Calu3 (cell line): Measurements from ENCODE around the gene ST8SIA5. TPM values are rescaled to one million over a fixed set of nuclear protein-coding genes. Genes with fewer than 3 reads are reported as not detected.

ENCODE experiments used
- BruUV-seq: library from RNA; stranded (reverse); fragments of 400-500 nt; replicated peaks from 2 replicates; lab custom pipeline; 2021; lab: Mats Ljungman, UMichigan
- CTCF ChIA-PET: fragments of 300-600 bp; sonication (Branson Sonifier 250); formaldehyde crosslinking; loops from one replicate; lab custom pipeline; 2022; ENCODE audit warnings: antibody characterized with exemption; lab: Charles Lee
- DNase-seq: peaks from one replicate; pipeline ENCODE4 v3.0.0; 2022
- H3K27ac Mint-ChIP-seq: one replicate; pipeline ENCODE4 v1.8.0; 2022; ENCODE audit warnings: mixed read lengths; ENCODE audit not compliant: unreplicated experiment
- H3K27me3 Mint-ChIP-seq: one replicate; pipeline ENCODE4 v1.8.0; 2022; ENCODE audit warnings: mixed read lengths; ENCODE audit not compliant: unreplicated experiment
- H3K36me3 Mint-ChIP-seq: one replicate; pipeline ENCODE4 v1.8.0; 2022; ENCODE audit warnings: mild to moderate bottlenecking, moderate library complexity, mixed read lengths; ENCODE audit not compliant: insufficient read depth, unreplicated experiment
- H3K4me1 Mint-ChIP-seq: one replicate; pipeline ENCODE4 v1.8.0; 2022; ENCODE audit warnings: mild to moderate bottlenecking, low read depth, mixed read lengths; ENCODE audit not compliant: unreplicated experiment
- H3K4me3 Mint-ChIP-seq: one replicate; pipeline ENCODE4 v1.8.0; 2022; ENCODE audit warnings: mild to moderate bottlenecking, low read depth, moderate library complexity, mixed read lengths; ENCODE audit not compliant: unreplicated experiment
- H3K9me3 Mint-ChIP-seq: one replicate; pipeline ENCODE4 v1.8.0; 2022; ENCODE audit warnings: low read depth, mixed read lengths; ENCODE audit not compliant: unreplicated experiment
- CTCF ChIP-seq: fragments of 200-600 bp; IDR thresholded peaks from one replicate; pipeline ENCODE4 v1.8.0; 2022; ENCODE audit warnings: antibody characterized with exemption; ENCODE audit not compliant: unreplicated experiment
- intact Hi-C: fragments of 100-400 bp; cut with micrococcal nuclease; formaldehyde crosslinking; loops from one replicate; pipeline ENCODE4 v1.10.0; 2022; ENCODE audit not compliant: unreplicated experiment
- total RNA-seq: library from RNA; stranded (reverse); gene quantifications from 2 replicates; pipeline ENCODE4 v1.2.3, GENCODE V29; 2022

The ST8SIA5 gene
- total RNA-seq, 1 experiment from 2014 or later: not detected

GRCh38 chr18:46734981-46735380 lies 21.9 kb downstream of the ST8SIA5 start:
- CTCF ChIA-PET: no interaction called here
- H3K36me3 Mint-ChIP-seq: peaks cover 5% of the 10 kb centered on the region
- no peak for TF ChIP-seq CTCF

GRCh38 chr18:46733872-46734271 lies 23.0 kb downstream of the ST8SIA5 start:
- Mint-ChIP-seq H3K27me3 (peaks cover 84% of the 10 kb centered on the region), H3K36me3 (peaks cover 5% of the 10 kb centered on the region), H3K4me1 (no peaks in the 10 kb centered on the region), H3K27ac (no peak overlapping the region), H3K9me3 (peaks cover 10% of the 10 kb centered on the region), H3K4me3 (no peak overlapping the region)
- intact Hi-C loops: no loop called here
- DNase-seq: no peak
- no TSS peak for BruUV-seq
- CTCF ChIA-PET: no interaction called here
- TF ChIP-seq CTCF: no peak

More at GRCh38 chr18:46734981-46735380, 21.9 kb downstream of the ST8SIA5 start:
- Mint-ChIP-seq H3K27ac (no peak overlapping the region), H3K9me3 (peaks cover 7% of the 10 kb centered on the region), H3K27me3 (peaks cover 85% of the 10 kb centered on the region), H3K4me3 (no peak overlapping the region), H3K4me1 (no peaks in the 10 kb centered on the region)
- no TSS peak for BruUV-seq
- no peak for DNase-seq
- intact Hi-C loops: no loop called here

GRCh38 chr18:46732801-46733200 lies 24.1 kb downstream of the ST8SIA5 start:
- no peak for DNase-seq
- intact Hi-C loops: no loop called here
- Mint-ChIP-seq H3K9me3 (peaks cover 10% of the 10 kb centered on the region), H3K27ac (no peak overlapping the region), H3K27me3 (peaks cover 73% of the 10 kb centered on the region), H3K36me3 (peaks cover 5% of the 10 kb centered on the region), H3K4me1 (no peaks in the 10 kb centered on the region), H3K4me3 (no peak overlapping the region)
- TF ChIP-seq CTCF: no peak
- CTCF ChIA-PET: no interaction called here
- no TSS peak for BruUV-seq

- intact Hi-C loops: no loop called here
These were observed 24.7 kb downstream of the ST8SIA5 start for GRCh38 chr18:46732201-46732600.

More at GRCh38 chr18:46732201-46732600, 24.7 kb downstream of the ST8SIA5 start:
- no peak overlapping the region for H3K27ac Mint-ChIP-seq
- peaks cover 10% of the 10 kb centered on the region for H3K9me3 Mint-ChIP-seq
- peaks cover 5% of the 10 kb centered on the region for H3K36me3 Mint-ChIP-seq
- no peak for TF ChIP-seq CTCF
- peaks cover 67% of the 10 kb centered on the region for H3K27me3 Mint-ChIP-seq
- no TSS peak for BruUV-seq
- no peak overlapping the region for H3K4me3 Mint-ChIP-seq
- DNase-seq: no peak
- CTCF ChIA-PET: no interaction called here
- no peaks in the 10 kb centered on the region for H3K4me1 Mint-ChIP-seq
